ENCODE results near the gene EI24. TPM values are rescaled to one million over a fixed set of nuclear protein-coding genes. Genes with fewer than 3 reads are reported as not detected.

Gene EI24
- total RNA-seq, 1 experiment from 2014 or later = 96.1 TPM

GRCh38 chr11:125609545-125609944 is 40.3 kb downstream of the EI24 start:
- in situ Hi-C loops (cut with HindIII; ENCODE audit: low pct_unique_long_range_greater_than_20kb, low sequenced_read_pairs) = no loop called here

GRCh38 chr11:125618383-125618782 is 49.1 kb downstream of the EI24 start:
- in situ Hi-C loops (cut with HindIII; ENCODE audit: low pct_unique_long_range_greater_than_20kb, low sequenced_read_pairs) = no loop called here
- no peak for DNase-seq (ENCODE audit: low read depth, low spot score)

More at GRCh38 chr11:125609545-125609944, 40.3 kb downstream of the EI24 start:
- DNase-seq (ENCODE audit: low read depth, low spot score) = no peak

- in situ Hi-C loops (cut with HindIII; ENCODE audit: low pct_unique_long_range_greater_than_20kb, low sequenced_read_pairs) = no loop called here
- DNase-seq (ENCODE audit: low read depth, low spot score) = peak; percentile 5
These were observed 52.7 kb downstream of the EI24 start for GRCh38 chr11:125621995-125622394.

- in situ Hi-C loops (cut with HindIII; ENCODE audit: low pct_unique_long_range_greater_than_20kb, low sequenced_read_pairs) = no loop called here
These were observed 53.8 kb downstream of the EI24 start for GRCh38 chr11:125623064-125623463.

GRCh38 chr11:125624756-125625213 is 55.5 kb downstream of the EI24 start, which contains the start of gene CHEK1:
Gene CHEK1 (plus strand): TSS chr11:125625163. CDS start chr11:125626769, 1,606 bp downstream.
- in situ Hi-C loops (cut with HindIII; ENCODE audit: low pct_unique_long_range_greater_than_20kb, low sequenced_read_pairs) = no loop called here

More at GRCh38 chr11:125623064-125623463, 53.8 kb downstream of the EI24 start:
- no peak for DNase-seq (ENCODE audit: low read depth, low spot score)

GRCh38 chr11:125625225-125625629 is 56.0 kb downstream of the EI24 start:
- in situ Hi-C loops (cut with HindIII; ENCODE audit: low pct_unique_long_range_greater_than_20kb, low sequenced_read_pairs) = no loop called here
- no peak for DNase-seq (ENCODE audit: low read depth, low spot score)

More at GRCh38 chr11:125624756-125625213, 55.5 kb downstream of the EI24 start, which contains the start of gene CHEK1:
- DNase-seq (ENCODE audit: low read depth, low spot score) = no peak

GRCh38 chr11:125625630-125626287 is 56.5 kb downstream of the EI24 start:
- in situ Hi-C loops (cut with HindIII; ENCODE audit: low pct_unique_long_range_greater_than_20kb, low sequenced_read_pairs) = no loop called here
- DNase-seq (ENCODE audit: low read depth, low spot score) = peak; percentile 85

GRCh38 chr11:125626288-125626950 is 57.1 kb downstream of the EI24 start:
- no peak for DNase-seq (ENCODE audit: low read depth, low spot score)
- in situ Hi-C loops (cut with HindIII; ENCODE audit: low pct_unique_long_range_greater_than_20kb, low sequenced_read_pairs) = no loop called here

GRCh38 chr11:125627236-125627910 is 58.1 kb downstream of the EI24 start:
- in situ Hi-C loops (cut with HindIII; ENCODE audit: low pct_unique_long_range_greater_than_20kb, low sequenced_read_pairs) = no loop called here
- no peak for DNase-seq (ENCODE audit: low read depth, low spot score)

Small RNA genes lying within 50 kb of the gene (small RNA-seq; reads per million reads assigned to genes)
- gene RNU6-1156P = 0 reads per million in 2 experiments

Other genes starting within 250 kb of the EI24 start
- 1.6 and 2.2 TPM in 2 replicates for gene FEZ1, start 73.2 kb upstream of the EI24 start, total RNA-seq (2014; rRNA removed; shearing (Covaris generic))
- gene STT3A, start 23.4 kb downstream of the EI24 start, total RNA-seq (2014; rRNA removed; shearing (Covaris generic)) = 125 and 135 TPM in 2 replicates
- gene CHEK1, start 55.7 kb downstream of the EI24 start, total RNA-seq (2014; rRNA removed; shearing (Covaris generic)) = 21.8 and 25.0 TPM in 2 replicates
- not detected in 2 replicates for gene ACRV1, start 111.4 kb downstream of the EI24 start, total RNA-seq (2014; rRNA removed; shearing (Covaris generic))
- not detected in 2 replicates for gene PATE1, start 176.8 kb downstream of the EI24 start, total RNA-seq (2014; rRNA removed; shearing (Covaris generic))
- gene PATE2, start 209.4 kb downstream of the EI24 start, total RNA-seq (2014; rRNA removed; shearing (Covaris generic)) = 0.11 and 0.53 TPM in 2 replicates
- gene PATE3, start 218.7 kb downstream of the EI24 start, total RNA-seq (2014; rRNA removed; shearing (Covaris generic)) = not detected in 2 replicates